Liver (tissue), 9 donors: ENCODE data around the gene CD40. TPM values are rescaled to one million over a fixed set of nuclear protein-coding genes. Genes with fewer than 3 reads are reported as not detected.

ENCODE experiments used
- DNase-seq: peaks from one replicate; pipeline ENCODE4 v3.0.0-alpha.2; 2017; ENCODE audit warnings: low spot score
- H3K27ac ChIP-seq, 2 donors: one replicate each; pipeline ENCODE4 v1.7.0; 2013; ENCODE audit warnings: inconsistent platforms in 2 of 2, low read length in 2 of 2, control low read depth in 1 of 2, low read depth in 1 of 2, mild to moderate bottlenecking in 1 of 2
- H3K27me3 ChIP-seq, 4 donors: one replicate each; pipeline versions ENCODE4 v1.6.1 to v1.7.0; 2013; ENCODE audit warnings: low read length in 3 of 4, inconsistent platforms in 1 of 4, mild to moderate bottlenecking in 1 of 4, moderate library complexity in 1 of 4; ENCODE audit not compliant: control insufficient read depth in 4 of 4, insufficient read depth in 4 of 4
- H3K36me3 ChIP-seq, 4 donors: one replicate each; pipeline versions ENCODE4 v1.6.1 to v1.7.0; 2013; ENCODE audit warnings: low read length in 3 of 4, mild to moderate bottlenecking in 3 of 4, low read depth in 1 of 4, moderate library complexity in 1 of 4; ENCODE audit not compliant: control insufficient read depth in 4 of 4, insufficient read depth in 3 of 4
- H3K4me1 ChIP-seq, 4 donors: one replicate each; pipeline versions ENCODE4 v1.6.1 to v1.7.0; 2013; ENCODE audit warnings: low read length in 3 of 4, mild to moderate bottlenecking in 3 of 4, moderate library complexity in 1 of 4; ENCODE audit not compliant: control insufficient read depth in 4 of 4, insufficient read depth in 4 of 4
- H3K4me3 ChIP-seq, 3 donors: one replicate each; pipeline versions ENCODE4 v1.6.1 to v1.7.0; 2013; ENCODE audit warnings: low read length in 3 of 3, control low read depth in 1 of 3, low read depth in 1 of 3, mild to moderate bottlenecking in 1 of 3
- H3K9ac ChIP-seq, 2 donors: one replicate each; pipeline ENCODE4 v1.7.0; 2013; ENCODE audit warnings: low read length in 2 of 2, mild to moderate bottlenecking in 2 of 2, moderate library complexity in 2 of 2, control low read depth in 1 of 2, low read depth in 1 of 2
- H3K9me3 ChIP-seq, 4 donors: one replicate each; pipeline versions ENCODE4 v1.6.1 to v1.7.0; 2013; ENCODE audit warnings: low read length in 3 of 4; ENCODE audit not compliant: control insufficient read depth in 4 of 4
- EGR1 ChIP-seq, 2 donors: IDR thresholded peaks; 2 replicates each; pipeline ENCODE4 v1.6.1; 2016 to 2018; ENCODE audit warnings: antibody characterized with exemption in 2 of 2, low read depth in 2 of 2
- FOXA1 ChIP-seq: IDR thresholded peaks from 2 replicates; pipeline ENCODE4 v1.6.1; 2016; ENCODE audit warnings: antibody characterized with exemption
- FOXA2 ChIP-seq: IDR thresholded peaks from 2 replicates; pipeline ENCODE4 v1.6.1; 2016; ENCODE audit warnings: antibody characterized with exemption
- GABPA ChIP-seq, 2 donors: IDR thresholded peaks in 1 of 2; conservative IDR thresholded peaks in 1 of 2; 2 replicates each; pipeline ENCODE4 v1.6.1; 2016; ENCODE audit warnings: antibody characterized with exemption in 2 of 2, mild to moderate bottlenecking in 1 of 2, moderate library complexity in 1 of 2
- HNF4A ChIP-seq, 2 donors: conservative IDR thresholded peaks; 2 replicates each; pipeline ENCODE4 v1.6.1; 2016; ENCODE audit warnings: antibody characterized with exemption in 2 of 2, mild to moderate bottlenecking in 2 of 2
- HNF4G ChIP-seq: IDR thresholded peaks from 2 replicates; pipeline ENCODE4 v1.6.1; 2016; ENCODE audit warnings: antibody characterized with exemption
- JUND ChIP-seq, 2 donors: IDR thresholded peaks; 2 replicates each; pipeline ENCODE4 v1.6.1; 2016; ENCODE audit warnings: antibody characterized with exemption in 2 of 2
- NR2F2 ChIP-seq: IDR thresholded peaks from 2 replicates; pipeline ENCODE4 v1.6.1; 2016; ENCODE audit warnings: antibody characterized with exemption
- RAD21 ChIP-seq, 2 donors: IDR thresholded peaks; 2 replicates each; pipeline ENCODE4 v1.6.1; 2016; ENCODE audit warnings: antibody characterized with exemption in 2 of 2, mild to moderate bottlenecking in 2 of 2
- RXRA ChIP-seq, 2 donors: IDR thresholded peaks; 2 replicates each; pipeline ENCODE4 v1.6.1; 2017 to 2018; ENCODE audit warnings: antibody characterized with exemption in 2 of 2, mild to moderate bottlenecking in 1 of 2
- TAF1 ChIP-seq: conservative IDR thresholded peaks from 2 replicates; pipeline ENCODE4 v1.6.1; 2016; ENCODE audit warnings: antibody characterized with exemption, mild to moderate bottlenecking
- WGBS: extraction: QIAGEN DNeasy Blood & Tissue Kit; methylation state at CpG from one replicate; pipeline ENCODE4 v1.1.7; 2013; 5-methylcytosine and 5-hydroxymethylcytosine counted together
- polyA plus RNA-seq, 2 donors: library from polyadenylated mRNA; stranded (reverse) in 1 of 2; unstranded in 1 of 2; fragments of 200-250 nt in 1 of 2; fragments of >200 nt in 1 of 2; fragmentation: Nextera tagmentation in 1 of 2; extraction: Ambion mirVana in 1 of 2; gene quantifications; one replicate each; pipeline versions ENCODE4 v1.2.1 to v1.2.3, GENCODE V29; 2013 to 2015
- total RNA-seq, 2 donors: library from RNA; depleted of rRNA; stranded (reverse); fragments of >200 nt; gene quantifications; one replicate each; pipeline ENCODE4 v1.2.3, GENCODE V29; 2014
- TF ChIP-seq, protein P1 (sequence below): IDR thresholded peaks from 2 replicates; pipeline ENCODE4 v1.6.1; 2016; ENCODE audit warnings: antibody characterized with exemption
- TF ChIP-seq, protein P2 (sequence below): fragments of 150-350 bp; IDR thresholded peaks from 2 replicates; pipeline ENCODE4 v1.5.1; 2017; ENCODE audit warnings: improper control_type of control experiment, low read depth, low read length; ENCODE audit not compliant: missing input control
- TF ChIP-seq, protein P3 (sequence below): IDR thresholded peaks from 2 replicates; pipeline ENCODE4 v1.6.1; 2016; ENCODE audit warnings: antibody characterized with exemption, mild to moderate bottlenecking
- TF ChIP-seq, protein P4 (sequence below): IDR thresholded peaks from 2 replicates; pipeline ENCODE4 v1.6.1; 2016; ENCODE audit warnings: antibody characterized with exemption
- TF ChIP-seq, protein P5 (sequence below): IDR thresholded peaks from 2 replicates; pipeline ENCODE4 v1.6.1; 2016; ENCODE audit warnings: antibody characterized with exemption
- donor health status: healthy.
- donor health status: healthy.
- donor health status: healthy.
- donor health status: healthy.
- donor health status: healthy.

CD40 gene
- total and polyA plus RNA-seq, 4 donors, result 2.2 to 9.4 (median 6.0) TPM

DNA sequence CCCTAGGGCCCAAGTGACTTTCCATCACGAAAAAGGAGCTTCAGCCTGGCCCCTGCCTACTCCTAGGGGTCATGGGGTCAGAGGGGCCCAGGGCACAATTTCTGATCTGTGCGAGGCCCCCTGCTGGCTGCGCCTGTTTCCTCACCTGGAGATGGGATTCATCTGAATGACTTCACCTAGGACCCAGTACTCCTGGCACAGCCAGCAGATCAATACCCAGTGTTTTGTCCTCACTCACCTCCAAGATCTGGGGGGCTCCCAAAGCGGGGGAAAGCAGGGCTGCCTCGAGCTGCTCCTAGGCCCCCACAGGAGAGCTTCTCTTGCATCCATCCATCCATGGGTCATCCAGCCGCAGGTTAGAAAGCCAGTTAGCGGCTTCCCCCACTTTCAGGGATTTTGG is 33.8 kb downstream of the CD40 start:
- DNase-seq, result no peak
- Histone ChIP-seq H3K4me1 (no peaks in the 10 kb centered on the region), H3K36me3 (no peaks in the 10 kb centered on the region), H3K9ac (no peak overlapping the region), H3K9me3 (no peaks in the 10 kb centered on the region), H3K4me3 (no peak overlapping the region), H3K27me3 (peaks cover 0 to 3% (median 0%) of the 10 kb centered on the region in 4 donors), H3K27ac (no peak overlapping the region)
- WGBS, result 71% methylated on average over 7 of the region's 7 CpGs
- TF ChIP-seq, protein P1, sequence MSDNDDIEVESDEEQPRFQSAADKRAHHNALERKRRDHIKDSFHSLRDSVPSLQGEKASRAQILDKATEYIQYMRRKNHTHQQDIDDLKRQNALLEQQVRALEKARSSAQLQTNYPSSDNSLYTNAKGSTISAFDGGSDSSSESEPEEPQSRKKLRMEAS, result no peak
- TF ChIP-seq NR2F2 (no peak), RXRA (IDR thresholded peaks at IDR 0.05) (no peak), FOXA1 (no peak), HNF4G (no peak), JUND (IDR thresholded peaks at IDR 0.05) (no peak)
- TF ChIP-seq, protein P2, sequence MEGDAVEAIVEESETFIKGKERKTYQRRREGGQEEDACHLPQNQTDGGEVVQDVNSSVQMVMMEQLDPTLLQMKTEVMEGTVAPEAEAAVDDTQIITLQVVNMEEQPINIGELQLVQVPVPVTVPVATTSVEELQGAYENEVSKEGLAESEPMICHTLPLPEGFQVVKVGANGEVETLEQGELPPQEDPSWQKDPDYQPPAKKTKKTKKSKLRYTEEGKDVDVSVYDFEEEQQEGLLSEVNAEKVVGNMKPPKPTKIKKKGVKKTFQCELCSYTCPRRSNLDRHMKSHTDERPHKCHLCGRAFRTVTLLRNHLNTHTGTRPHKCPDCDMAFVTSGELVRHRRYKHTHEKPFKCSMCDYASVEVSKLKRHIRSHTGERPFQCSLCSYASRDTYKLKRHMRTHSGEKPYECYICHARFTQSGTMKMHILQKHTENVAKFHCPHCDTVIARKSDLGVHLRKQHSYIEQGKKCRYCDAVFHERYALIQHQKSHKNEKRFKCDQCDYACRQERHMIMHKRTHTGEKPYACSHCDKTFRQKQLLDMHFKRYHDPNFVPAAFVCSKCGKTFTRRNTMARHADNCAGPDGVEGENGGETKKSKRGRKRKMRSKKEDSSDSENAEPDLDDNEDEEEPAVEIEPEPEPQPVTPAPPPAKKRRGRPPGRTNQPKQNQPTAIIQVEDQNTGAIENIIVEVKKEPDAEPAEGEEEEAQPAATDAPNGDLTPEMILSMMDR, result no peak
- TF ChIP-seq, protein P3, sequence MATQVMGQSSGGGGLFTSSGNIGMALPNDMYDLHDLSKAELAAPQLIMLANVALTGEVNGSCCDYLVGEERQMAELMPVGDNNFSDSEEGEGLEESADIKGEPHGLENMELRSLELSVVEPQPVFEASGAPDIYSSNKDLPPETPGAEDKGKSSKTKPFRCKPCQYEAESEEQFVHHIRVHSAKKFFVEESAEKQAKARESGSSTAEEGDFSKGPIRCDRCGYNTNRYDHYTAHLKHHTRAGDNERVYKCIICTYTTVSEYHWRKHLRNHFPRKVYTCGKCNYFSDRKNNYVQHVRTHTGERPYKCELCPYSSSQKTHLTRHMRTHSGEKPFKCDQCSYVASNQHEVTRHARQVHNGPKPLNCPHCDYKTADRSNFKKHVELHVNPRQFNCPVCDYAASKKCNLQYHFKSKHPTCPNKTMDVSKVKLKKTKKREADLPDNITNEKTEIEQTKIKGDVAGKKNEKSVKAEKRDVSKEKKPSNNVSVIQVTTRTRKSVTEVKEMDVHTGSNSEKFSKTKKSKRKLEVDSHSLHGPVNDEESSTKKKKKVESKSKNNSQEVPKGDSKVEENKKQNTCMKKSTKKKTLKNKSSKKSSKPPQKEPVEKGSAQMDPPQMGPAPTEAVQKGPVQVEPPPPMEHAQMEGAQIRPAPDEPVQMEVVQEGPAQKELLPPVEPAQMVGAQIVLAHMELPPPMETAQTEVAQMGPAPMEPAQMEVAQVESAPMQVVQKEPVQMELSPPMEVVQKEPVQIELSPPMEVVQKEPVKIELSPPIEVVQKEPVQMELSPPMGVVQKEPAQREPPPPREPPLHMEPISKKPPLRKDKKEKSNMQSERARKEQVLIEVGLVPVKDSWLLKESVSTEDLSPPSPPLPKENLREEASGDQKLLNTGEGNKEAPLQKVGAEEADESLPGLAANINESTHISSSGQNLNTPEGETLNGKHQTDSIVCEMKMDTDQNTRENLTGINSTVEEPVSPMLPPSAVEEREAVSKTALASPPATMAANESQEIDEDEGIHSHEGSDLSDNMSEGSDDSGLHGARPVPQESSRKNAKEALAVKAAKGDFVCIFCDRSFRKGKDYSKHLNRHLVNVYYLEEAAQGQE, result no peak
- TF ChIP-seq, protein P4, sequence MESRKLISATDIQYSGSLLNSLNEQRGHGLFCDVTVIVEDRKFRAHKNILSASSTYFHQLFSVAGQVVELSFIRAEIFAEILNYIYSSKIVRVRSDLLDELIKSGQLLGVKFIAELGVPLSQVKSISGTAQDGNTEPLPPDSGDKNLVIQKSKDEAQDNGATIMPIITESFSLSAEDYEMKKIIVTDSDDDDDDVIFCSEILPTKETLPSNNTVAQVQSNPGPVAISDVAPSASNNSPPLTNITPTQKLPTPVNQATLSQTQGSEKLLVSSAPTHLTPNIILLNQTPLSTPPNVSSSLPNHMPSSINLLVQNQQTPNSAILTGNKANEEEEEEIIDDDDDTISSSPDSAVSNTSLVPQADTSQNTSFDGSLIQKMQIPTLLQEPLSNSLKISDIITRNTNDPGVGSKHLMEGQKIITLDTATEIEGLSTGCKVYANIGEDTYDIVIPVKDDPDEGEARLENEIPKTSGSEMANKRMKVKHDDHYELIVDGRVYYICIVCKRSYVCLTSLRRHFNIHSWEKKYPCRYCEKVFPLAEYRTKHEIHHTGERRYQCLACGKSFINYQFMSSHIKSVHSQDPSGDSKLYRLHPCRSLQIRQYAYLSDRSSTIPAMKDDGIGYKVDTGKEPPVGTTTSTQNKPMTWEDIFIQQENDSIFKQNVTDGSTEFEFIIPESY, result no peak
- TF ChIP-seq, protein P5, sequence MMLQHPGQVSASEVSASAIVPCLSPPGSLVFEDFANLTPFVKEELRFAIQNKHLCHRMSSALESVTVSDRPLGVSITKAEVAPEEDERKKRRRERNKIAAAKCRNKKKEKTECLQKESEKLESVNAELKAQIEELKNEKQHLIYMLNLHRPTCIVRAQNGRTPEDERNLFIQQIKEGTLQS, result no peak

DNA sequence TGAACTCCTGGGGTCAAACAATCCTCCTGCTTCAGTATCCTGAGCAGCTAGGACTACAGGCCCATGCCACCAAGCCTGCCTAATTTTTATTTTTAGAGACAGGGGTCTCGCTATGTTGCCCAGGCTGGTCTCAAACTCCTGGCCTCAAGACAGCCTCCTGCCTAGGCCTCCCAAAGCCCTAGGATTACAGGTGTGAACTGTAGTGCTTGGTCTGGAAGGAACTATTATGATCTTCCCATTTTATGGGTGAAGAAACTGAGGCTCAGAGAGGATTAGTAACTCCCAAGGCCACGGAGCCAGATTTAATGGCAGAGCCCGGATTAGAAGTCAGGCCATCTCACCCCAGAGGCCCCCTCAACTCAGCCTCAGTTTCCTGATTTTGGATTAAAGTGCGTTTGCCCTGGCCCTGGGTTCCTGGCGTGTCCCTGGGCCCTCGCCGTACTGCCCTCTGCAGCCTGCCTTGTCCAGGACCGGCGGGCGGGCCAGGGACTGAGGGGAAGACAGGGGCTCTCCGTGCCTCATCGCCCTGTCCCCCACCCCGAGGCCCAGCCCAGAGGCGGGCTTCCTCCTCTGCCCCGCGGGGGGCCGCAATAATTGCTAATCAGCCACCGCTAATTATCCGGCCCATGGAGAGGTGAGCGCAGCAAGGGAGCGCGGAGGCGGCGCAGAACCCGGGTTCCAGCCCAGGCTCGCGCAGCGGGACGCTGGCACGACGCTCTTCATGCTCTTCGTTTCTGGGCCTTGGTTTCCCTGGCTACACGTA is 34.9 kb downstream of the CD40 start:
- no peaks in the 10 kb centered on the region for H3K4me1 ChIP-seq
- H3K9ac ChIP-seq, result no peak overlapping the region
- no peak for DNase-seq
- H3K4me3 ChIP-seq, result no peak overlapping the region
- no peak overlapping the region for H3K27ac ChIP-seq
- WGBS, result 68% methylated on average over 33 of the region's 33 CpGs
- peaks cover 0 to 3% (median 0%) of the 10 kb centered on the region in 4 donors for H3K27me3 ChIP-seq
- no peaks in the 10 kb centered on the region for H3K9me3 ChIP-seq
- H3K36me3 ChIP-seq, result no peaks in the 10 kb centered on the region
- TF ChIP-seq FOXA2 (no peak), RAD21 (IDR thresholded peaks at IDR 0.05) (no peak), TAF1 (no peak), RXRA (IDR thresholded peaks at IDR 0.05) (no peak), EGR1 (IDR thresholded peaks at IDR 0.05; ENCODE audit: low read depth in 2 of 2) (no peak), HNF4A (conservative IDR thresholded peaks at IDR 0.05) (no peak), HNF4G (no peak), GABPA (IDR thresholded peaks at IDR 0.05 in 1 of 2, conservative IDR thresholded peaks at IDR 0.05 in 1 of 2) (no peak)
- TF ChIP-seq, protein P2, result no peak
- TF ChIP-seq, protein P5, result no peak
- TF ChIP-seq, protein P3, result no peak
